Stimulated activated naive CD8-positive, alpha-beta T cell treated with anti-CD3 and anti-CD28 coated beads, Interleukin-15, amount 100 ng/mL, for 72 hours (primary cell): ENCODE measurements around the gene HS6ST1.

ENCODE experiments used
- ATAC-seq: fragments of 150-1000 bp; cut with Tn5 transposase; 2 replicates; pipeline ENCODE4 v1.10.0; 2021; ENCODE audit warnings: mild to moderate bottlenecking, moderate library complexity
- DNase-seq, 2 donors: peaks; one replicate each; pipeline ENCODE4 v3.0.0; 2021 to 2022
- H3K27ac Mint-ChIP-seq, 2 donors: one replicate each; pipeline ENCODE4 v1.8.0; 2022; ENCODE audit warnings: mild to moderate bottlenecking in 2 of 2, mixed read lengths in 2 of 2, moderate library complexity in 2 of 2
- H3K27me3 Mint-ChIP-seq: one replicate; pipeline ENCODE4 v1.8.0; 2022; ENCODE audit warnings: mixed read lengths
- H3K4me1 Mint-ChIP-seq: one replicate; pipeline ENCODE4 v1.8.0; 2022; ENCODE audit warnings: mild to moderate bottlenecking, mixed read lengths
- H3K4me3 Mint-ChIP-seq, 2 donors: one replicate each; pipeline ENCODE4 v1.8.0; 2022; ENCODE audit warnings: mild to moderate bottlenecking in 2 of 2, mixed read lengths in 2 of 2, moderate library complexity in 1 of 2
- H3K9me3 Mint-ChIP-seq, 2 donors: one replicate each; pipeline ENCODE4 v1.8.0; 2022; ENCODE audit warnings: mixed read lengths in 2 of 2

The HS6ST1 gene

GRCh38 chr2:128330583-128330982 lies 11.9 kb upstream of the HS6ST1 start:
- Mint-ChIP-seq H3K4me1 (peaks cover 12% of the 10 kb centered on the region), H3K4me3 (no peak overlapping the region), H3K27me3 (peaks cover 26% of the 10 kb centered on the region), H3K9me3 (peaks cover 23 to 29% of the 10 kb centered on the region in 2 donors), H3K27ac (no peak overlapping the region)
- DNase-seq (no peak), ATAC-seq (no peak)

- Mint-ChIP-seq H3K27ac (no peak overlapping the region), H3K27me3 (peaks cover 23% of the 10 kb centered on the region), H3K4me1 (peaks cover 12% of the 10 kb centered on the region), H3K4me3 (no peak overlapping the region), H3K9me3 (peaks cover 23 to 29% of the 10 kb centered on the region in 2 donors)
- ATAC-seq = peak; percentile 62
- no peak for DNase-seq
These were observed 10.9 kb upstream of the HS6ST1 start for GRCh38 chr2:128329607-128330006.

- DNase-seq (no peak), ATAC-seq (no peak)
- Mint-ChIP-seq H3K27ac (peak overlapping the region in 1 of 2 donors; percentile 74), H3K9me3 (peaks cover 13 to 16% of the 10 kb centered on the region in 2 donors), H3K4me3 (no peak overlapping the region), H3K27me3 (peaks cover 10% of the 10 kb centered on the region), H3K4me1 (peaks cover 16% of the 10 kb centered on the region)
These were observed 8.7 kb upstream of the HS6ST1 start for GRCh38 chr2:128327180-128327964.

GRCh38 chr2:128326346-128326745 lies 7.7 kb upstream of the HS6ST1 start:
- Mint-ChIP-seq H3K27ac (no peak overlapping the region), H3K9me3 (peaks cover 3 to 5% of the 10 kb centered on the region in 2 donors), H3K4me1 (peaks cover 20% of the 10 kb centered on the region), H3K27me3 (peaks cover 4% of the 10 kb centered on the region), H3K4me3 (no peak overlapping the region)
- ATAC-seq (no peak), DNase-seq (no peak)

GRCh38 chr2:128325611-128326181 lies 7.0 kb upstream of the HS6ST1 start:
- Mint-ChIP-seq H3K4me3 (no peak overlapping the region), H3K9me3 (peaks cover 0 to 4% of the 10 kb centered on the region in 2 donors), H3K4me1 (peaks cover 24% of the 10 kb centered on the region), H3K27ac (no peak overlapping the region), H3K27me3 (peaks cover 10% of the 10 kb centered on the region)
- ATAC-seq (no peak), DNase-seq (no peak)

GRCh38 chr2:128324897-128325410 lies 6.3 kb upstream of the HS6ST1 start:
- Mint-ChIP-seq H3K4me3 (no peak overlapping the region), H3K4me1 (peaks cover 21% of the 10 kb centered on the region), H3K27me3 (peaks cover 16% of the 10 kb centered on the region), H3K27ac (no peak overlapping the region), H3K9me3 (peaks cover 0 to 3% of the 10 kb centered on the region in 2 donors)
- ATAC-seq (no peak), DNase-seq (peak in 1 of 2 donors; percentile 4)

- Mint-ChIP-seq H3K4me3 (no peak overlapping the region), H3K9me3 (no peaks in the 10 kb centered on the region), H3K27ac (no peak overlapping the region), H3K27me3 (peaks cover 16% of the 10 kb centered on the region), H3K4me1 (peaks cover 14% of the 10 kb centered on the region)
- DNase-seq (peak in 1 of 2 donors; percentile 8), ATAC-seq (no peak)
These were observed 5.6 kb upstream of the HS6ST1 start for GRCh38 chr2:128324008-128324896.

- H3K9me3 Mint-ChIP-seq = no peaks in the 10 kb centered on the region
- H3K4me3 Mint-ChIP-seq = peak overlapping the region; percentile 51 to 59
- H3K27ac Mint-ChIP-seq = peak overlapping the region in 1 of 2 donors; percentile 76
- ATAC-seq (no peak), DNase-seq (peak in 1 of 2 donors; percentile 7)
- peaks cover 16% of the 10 kb centered on the region for H3K27me3 Mint-ChIP-seq
- peaks cover 12% of the 10 kb centered on the region for H3K4me1 Mint-ChIP-seq
These were observed 4.9 kb upstream of the HS6ST1 start for GRCh38 chr2:128323555-128323931.

GRCh38 chr2:128322715-128323554 lies 4.3 kb upstream of the HS6ST1 start:
- Mint-ChIP-seq H3K9me3 (no peaks in the 10 kb centered on the region), H3K4me1 (peaks cover 12% of the 10 kb centered on the region), H3K4me3 (peak overlapping the region; percentile 51 to 59), H3K27ac (peak overlapping the region in 1 of 2 donors; percentile 76), H3K27me3 (peaks cover 16% of the 10 kb centered on the region)
- ATAC-seq (no peak), DNase-seq (no peak)

- H3K9me3 Mint-ChIP-seq = no peaks in the 10 kb centered on the region
- H3K27ac Mint-ChIP-seq = peak overlapping the region in 1 of 2 donors; percentile 48
- peak; percentile 56 for ATAC-seq
- peaks cover 16% of the 10 kb centered on the region for H3K27me3 Mint-ChIP-seq
- DNase-seq = peak; percentile 83
- H3K4me1 Mint-ChIP-seq = peaks cover 19% of the 10 kb centered on the region
- peak overlapping the region; percentile 66 to 79 for H3K4me3 Mint-ChIP-seq
These were observed 3.4 kb upstream of the HS6ST1 start for GRCh38 chr2:128321784-128322714.

- Mint-ChIP-seq H3K9me3 (no peaks in the 10 kb centered on the region), H3K27ac (no peak overlapping the region), H3K4me1 (peaks cover 28% of the 10 kb centered on the region), H3K27me3 (peaks cover 16% of the 10 kb centered on the region), H3K4me3 (peak overlapping the region; percentile 49 to 73)
- ATAC-seq (no peak), DNase-seq (no peak)
These were observed 2.5 kb upstream of the HS6ST1 start for GRCh38 chr2:128320906-128321771.

- Mint-ChIP-seq H3K9me3 (no peaks in the 10 kb centered on the region), H3K4me1 (peaks cover 36% of the 10 kb centered on the region), H3K27me3 (peaks cover 16% of the 10 kb centered on the region), H3K27ac (no peak overlapping the region), H3K4me3 (no peak overlapping the region)
- ATAC-seq = no peak
- no peak for DNase-seq
These were observed 1.7 kb upstream of the HS6ST1 start for GRCh38 chr2:128320192-128320905.
